Measurements from ENCODE around the gene FAM72B.
"Not testable (repeated sequence)": the region's sequence is repeated elsewhere in the genome, so short reads cannot be mapped to it uniquely, and the experiment has no call there.

FAM72B gene

DNA sequence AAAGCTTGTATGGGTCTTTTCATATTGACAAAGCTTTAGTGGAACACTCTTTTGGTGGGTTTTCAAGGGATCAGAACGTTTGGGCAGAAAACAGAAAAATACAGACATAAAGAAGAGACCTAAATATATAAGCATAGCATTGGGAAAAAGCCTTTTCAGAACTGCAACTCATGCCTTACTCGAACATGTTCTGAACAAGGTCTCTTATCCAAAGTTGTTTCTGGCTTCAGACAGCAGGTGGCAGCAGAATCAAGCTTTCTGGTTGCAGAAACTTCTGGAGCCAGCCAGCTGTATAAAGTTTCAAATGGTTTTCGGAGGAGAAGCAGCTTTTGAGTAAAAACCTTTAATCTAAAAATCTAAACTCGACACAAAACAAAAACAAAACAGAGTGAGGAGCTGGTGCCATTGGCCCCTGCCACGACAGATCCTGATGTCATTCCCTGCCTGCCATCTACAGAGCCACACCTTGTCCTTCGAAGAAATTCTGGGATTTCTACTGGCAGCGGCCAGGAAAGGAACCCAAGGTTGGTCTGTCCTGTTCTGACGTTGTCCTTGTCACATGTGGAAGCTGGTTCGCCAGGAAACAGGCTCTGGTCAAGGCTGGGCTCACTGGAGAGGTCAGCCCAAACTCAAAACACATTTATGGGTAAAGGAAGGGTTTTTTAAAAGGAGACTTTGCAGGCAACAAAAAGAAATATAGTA, 35.5 kb downstream of the FAM72B start:
- DNase-seq: not testable (repeated sequence)

DNA sequence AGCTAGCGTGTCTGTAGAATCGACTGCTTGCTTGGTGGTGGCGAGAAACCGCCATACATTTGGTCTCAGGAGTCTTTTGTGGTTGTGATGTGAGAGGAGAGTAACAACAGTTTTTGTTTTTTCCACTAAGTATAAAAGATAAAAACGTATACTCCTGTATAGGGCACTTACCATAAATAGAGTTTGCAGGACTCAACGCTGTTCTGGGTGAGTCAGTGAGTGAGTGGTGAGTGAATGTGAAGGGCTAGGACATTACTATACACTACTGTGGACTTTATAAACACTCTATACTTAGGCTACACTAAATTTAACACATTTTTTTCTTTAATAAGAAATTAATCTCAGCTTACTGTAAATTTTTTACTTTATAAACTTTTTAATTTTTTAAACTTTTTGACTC, 43.7 kb downstream of the FAM72B start:
- not testable (repeated sequence) for DNase-seq

- not testable (repeated sequence) for DNase-seq
Observed at GRCh38 chr1:121131494-121131893, 52.6 kb downstream of the FAM72B start.

- not testable (repeated sequence) for DNase-seq
Observed at GRCh38 chr1:121118480-121118824, 65.7 kb downstream of the FAM72B start.
